Cardiac muscle cell (in vitro differentiated cells and primary cell): ENCODE results near the gene PDCD1LG2. TPM values are rescaled to one million over a fixed set of nuclear protein-coding genes. Genes with fewer than 3 reads are reported as not detected.
"Not testable (repeated sequence)": the region's sequence is repeated elsewhere in the genome, so short reads cannot be mapped to it uniquely, and the experiment has no call there.

ENCODE experiments used
- DNase-seq, 2 donors: peaks; one replicate each; pipeline versions ENCODE4 v3.0.0 to v3.0.0-alpha.2; 2010 to 2017; ENCODE audit warnings: low read depth in 1 of 2, low spot score in 1 of 2
- H3K27ac ChIP-seq: fragments of 200-600 bp; sonication (generic); 2 replicates; pipeline ENCODE4 v1.5.1; 2016
- H3K27me3 ChIP-seq: fragments of 200-600 bp; sonication (generic); 2 replicates; pipeline ENCODE4 v1.6.0; 2016; ENCODE audit warnings: control low read depth
- H3K36me3 ChIP-seq: fragments of 200-600 bp; sonication (generic); 2 replicates; pipeline ENCODE4 v1.5.1; 2016; ENCODE audit warnings: control low read depth
- H3K4me1 ChIP-seq: fragments of 200-600 bp; sonication (generic); 2 replicates; pipeline ENCODE4 v1.8.1; 2017; ENCODE audit warnings: low read depth, mild to moderate bottlenecking, mixed run types
- H3K4me3 ChIP-seq: fragments of 200-600 bp; sonication (generic); 2 replicates; pipeline ENCODE4 v1.5.1; 2016; ENCODE audit warnings: mild to moderate bottlenecking
- H3K9me3 ChIP-seq: fragments of 200-600 bp; sonication (generic); 2 replicates; pipeline ENCODE4 v1.5.1; 2017; ENCODE audit warnings: low read depth, mild to moderate bottlenecking, control low read depth
- CTCF ChIP-seq: IDR thresholded peaks from 2 replicates; pipeline ENCODE4 v1.5.1; 2012; ENCODE audit warnings: low read depth, mild to moderate bottlenecking, low read length
- polyA plus RNA-seq: library from polyadenylated mRNA; unstranded; fragments of >200 nt; fragmentation: Nextera tagmentation; extraction: Ambion mirVana; gene quantifications from 2 replicates; pipeline ENCODE4 v1.2.1, GENCODE V29; 2016
- total RNA-seq: library from RNA; depleted of rRNA; stranded (reverse); fragments of >200 nt; gene quantifications from 2 replicates; pipeline ENCODE4 v1.2.3, GENCODE V29; 2016

PDCD1LG2 gene
- total and polyA plus RNA-seq, 2 experiments from 2014 or later = not detected

- DNase-seq = no peak
- no peak for TF ChIP-seq CTCF
- H3K27ac ChIP-seq = no peak overlapping the region
These were observed 66.9 kb downstream of the PDCD1LG2 start for GRCh38 chr9:5577225-5577624.

GRCh38 chr9:5578018-5578697 lies 67.8 kb downstream of the PDCD1LG2 start:
- no peak for DNase-seq

More at GRCh38 chr9:5577225-5577624, 66.9 kb downstream of the PDCD1LG2 start:
- Histone ChIP-seq H3K27me3 (no peaks in the 10 kb centered on the region), H3K36me3 (no peaks in the 10 kb centered on the region), H3K9me3 (no peaks in the 10 kb centered on the region), H3K4me3 (no peak overlapping the region), H3K4me1 (no peaks in the 10 kb centered on the region)

GRCh38 chr9:5578698-5579085 lies 68.4 kb downstream of the PDCD1LG2 start:
- no peak overlapping the region for H3K27ac ChIP-seq
- no peaks in the 10 kb centered on the region for H3K9me3 ChIP-seq
- H3K27me3 ChIP-seq = no peaks in the 10 kb centered on the region
- no peak for TF ChIP-seq CTCF
- H3K4me1 ChIP-seq = no peaks in the 10 kb centered on the region
- no peak for DNase-seq
- no peaks in the 10 kb centered on the region for H3K36me3 ChIP-seq
- H3K4me3 ChIP-seq = no peak overlapping the region

More at GRCh38 chr9:5578018-5578697, 67.8 kb downstream of the PDCD1LG2 start:
- H3K4me3 ChIP-seq = no peak overlapping the region
- TF ChIP-seq CTCF = no peak
- H3K9me3 ChIP-seq = no peaks in the 10 kb centered on the region
- no peaks in the 10 kb centered on the region for H3K27me3 ChIP-seq
- no peaks in the 10 kb centered on the region for H3K36me3 ChIP-seq
- H3K4me1 ChIP-seq = no peaks in the 10 kb centered on the region
- H3K27ac ChIP-seq = no peak overlapping the region

GRCh38 chr9:5579881-5580280 lies 69.5 kb downstream of the PDCD1LG2 start:
- H3K4me3 ChIP-seq = no peak overlapping the region
- no peaks in the 10 kb centered on the region for H3K9me3 ChIP-seq
- no peaks in the 10 kb centered on the region for H3K36me3 ChIP-seq
- H3K4me1 ChIP-seq = no peaks in the 10 kb centered on the region
- H3K27ac ChIP-seq = no peak overlapping the region
- DNase-seq = no peak
- no peaks in the 10 kb centered on the region for H3K27me3 ChIP-seq
- no peak for TF ChIP-seq CTCF

- H3K27me3 ChIP-seq = no peaks in the 10 kb centered on the region
- H3K36me3 ChIP-seq = no peaks in the 10 kb centered on the region
- H3K4me3 ChIP-seq = no peak overlapping the region
- DNase-seq = no peak
- no peak for TF ChIP-seq CTCF
- no peaks in the 10 kb centered on the region for H3K4me1 ChIP-seq
- H3K9me3 ChIP-seq = no peaks in the 10 kb centered on the region
- H3K27ac ChIP-seq = no peak overlapping the region
These were observed 70.3 kb downstream of the PDCD1LG2 start for GRCh38 chr9:5580650-5581049.

GRCh38 chr9:5581706-5582105 lies 71.4 kb downstream of the PDCD1LG2 start:
- H3K36me3 ChIP-seq, H3K27ac ChIP-seq, DNase-seq, H3K9me3 ChIP-seq, H3K4me1 ChIP-seq, H3K4me3 ChIP-seq, H3K27me3 ChIP-seq: not testable (repeated sequence)
